ENCODE results near the gene F9. TPM values are rescaled to one million over a fixed set of nuclear protein-coding genes. Genes with fewer than 3 reads are reported as not detected.

Gene F9
- total RNA-seq (2014; rRNA removed) (not detected in 2 replicates), Bru-seq, nascent RNA (not detected), BruChase-seq, experiment 1, labeled RNA remaining after a 6-hour chase (not detected), BruChase-seq, experiment 2, labeled RNA remaining after a 2-hour chase (not detected)
- long read RNA-seq = 0 reads

- BruUV-seq (replicated peaks) = no TSS peak
- intact Hi-C loops (cut with micrococcal nuclease) = no loop called here
- Histone ChIP-seq H3K27me3 (ENCODE audit: low read length) (no peaks in the 10 kb centered on the region), H3K9ac (ENCODE audit: low read length) (no peak within 1 kb of the TSS), H3K4me1 (ENCODE audit: insufficient read depth, low read length) (no peaks in the 10 kb centered on the region), H3K36me3 (ENCODE audit: low read depth, low read length) (no peaks in the 10 kb centered on the region), H3F3A (ENCODE audit: low read length, unreplicated experiment) (no peaks in the 10 kb centered on the region), H3K4me3 (ENCODE audit: low read length) (no peak within 1 kb of the TSS), H2AFZ (ENCODE audit: low read length) (no peak within 1 kb of the TSS), H3K4me2 (ENCODE audit: low read length) (no peak within 1 kb of the TSS), H3K9me2 (replicated peaks; ENCODE audit: low read length) (no peaks in the 10 kb centered on the region), H3K79me2 (ENCODE audit: low read length) (no peaks in the 10 kb centered on the region), H4K20me1 (ENCODE audit: low read length) (no peaks in the 10 kb centered on the region), H3K27ac (ENCODE audit: low read length) (no peak within 1 kb of the TSS), H3K9me3 (ENCODE audit: low read length) (no peaks in the 10 kb centered on the region)
- DNase-seq = no peak
- TF ChIP-seq CTCF (conservative IDR thresholded peaks at IDR 0.05; ENCODE audit: low read depth, low read length) (no peak), EZH2phosphoT487 (IDR thresholded peaks at IDR 0.05; ENCODE audit: borderline replicate concordance, low read length) (no peak), EZH2 (IDR thresholded peaks at IDR 0.05; ENCODE audit: low read length, unreplicated experiment) (no peak)
- ChIA-PET CTCF (no interaction called here), POLR2A (ENCODE audit: unreplicated experiment) (no interaction called here)
- no peak for ATAC-seq
Observed at GRCh38 chrX:139530550-139530949, at the start of gene F9. F9 (plus strand) TSS chrX:139530739; CDS start chrX:139530765, 26 bp downstream.

GRCh38 chrX:139483699-139484098 lies 46.8 kb upstream of the F9 start:
- Histone ChIP-seq H3K4me3 (ENCODE audit: low read length) (no peak overlapping the region), H3K27ac (ENCODE audit: low read length) (no peak overlapping the region), H3K9me2 (replicated peaks; ENCODE audit: low read length) (no peaks in the 10 kb centered on the region), H3K79me2 (ENCODE audit: low read length) (no peaks in the 10 kb centered on the region), H2AFZ (ENCODE audit: low read length) (no peak overlapping the region), H3F3A (ENCODE audit: low read length, unreplicated experiment) (no peaks in the 10 kb centered on the region), H3K9me3 (ENCODE audit: low read length) (no peaks in the 10 kb centered on the region), H3K4me1 (ENCODE audit: insufficient read depth, low read length) (no peaks in the 10 kb centered on the region), H3K9ac (ENCODE audit: low read length) (no peak overlapping the region), H3K27me3 (ENCODE audit: low read length) (no peaks in the 10 kb centered on the region), H4K20me1 (ENCODE audit: low read length) (no peaks in the 10 kb centered on the region), H3K4me2 (ENCODE audit: low read length) (no peak overlapping the region), H3K36me3 (ENCODE audit: low read depth, low read length) (no peaks in the 10 kb centered on the region)
- DNase-seq (no peak), ATAC-seq (no peak)
- intact Hi-C loops (cut with micrococcal nuclease) = no loop called here
- ChIA-PET POLR2A (ENCODE audit: unreplicated experiment) (no interaction called here), CTCF (no interaction called here)
- no peak for TF ChIP-seq CTCF (conservative IDR thresholded peaks at IDR 0.05; ENCODE audit: low read depth, low read length)
- TF ChIP-seq EZH2 (IDR thresholded peaks at IDR 0.05; ENCODE audit: low read length, unreplicated experiment) = no peak
- TF ChIP-seq EZH2phosphoT487 (IDR thresholded peaks at IDR 0.05; ENCODE audit: borderline replicate concordance, low read length) = no peak
- no TSS peak for BruUV-seq (replicated peaks)

- Histone ChIP-seq H3K36me3 (ENCODE audit: low read depth, low read length) (no peaks in the 10 kb centered on the region), H2AFZ (ENCODE audit: low read length) (no peak overlapping the region), H3K9me2 (replicated peaks; ENCODE audit: low read length) (no peaks in the 10 kb centered on the region), H3F3A (ENCODE audit: low read length, unreplicated experiment) (no peaks in the 10 kb centered on the region), H3K4me2 (ENCODE audit: low read length) (no peak overlapping the region), H3K27me3 (ENCODE audit: low read length) (no peaks in the 10 kb centered on the region), H3K9me3 (ENCODE audit: low read length) (no peaks in the 10 kb centered on the region), H4K20me1 (ENCODE audit: low read length) (no peaks in the 10 kb centered on the region), H3K4me1 (ENCODE audit: insufficient read depth, low read length) (no peaks in the 10 kb centered on the region), H3K9ac (ENCODE audit: low read length) (no peak overlapping the region), H3K4me3 (ENCODE audit: low read length) (no peak overlapping the region), H3K27ac (ENCODE audit: low read length) (no peak overlapping the region), H3K79me2 (ENCODE audit: low read length) (no peaks in the 10 kb centered on the region)
- no TSS peak for BruUV-seq (replicated peaks)
- DNase-seq = no peak
- intact Hi-C loops (cut with micrococcal nuclease) = no loop called here
- TF ChIP-seq EZH2 (IDR thresholded peaks at IDR 0.05; ENCODE audit: low read length, unreplicated experiment) (no peak), CTCF (conservative IDR thresholded peaks at IDR 0.05; ENCODE audit: low read depth, low read length) (no peak), EZH2phosphoT487 (IDR thresholded peaks at IDR 0.05; ENCODE audit: borderline replicate concordance, low read length) (no peak)
- ChIA-PET POLR2A (ENCODE audit: unreplicated experiment) (no interaction called here), CTCF (no interaction called here)
- ATAC-seq = no peak
Observed at GRCh38 chrX:139484591-139484990, 45.9 kb upstream of the F9 start.

Data from PC-3 (cell line).